ENCODE measurements around the gene TANGO6. TPM values are rescaled to one million over a fixed set of nuclear protein-coding genes. Genes with fewer than 3 reads are reported as not detected.
"Not testable (repeated sequence)": the region's sequence is repeated elsewhere in the genome, so short reads cannot be mapped to it uniquely, and the experiment has no call there.

The TANGO6 gene
- total RNA-seq, 2 experiments from 2014 or later: 21.4 to 23.6 TPM

DNA sequence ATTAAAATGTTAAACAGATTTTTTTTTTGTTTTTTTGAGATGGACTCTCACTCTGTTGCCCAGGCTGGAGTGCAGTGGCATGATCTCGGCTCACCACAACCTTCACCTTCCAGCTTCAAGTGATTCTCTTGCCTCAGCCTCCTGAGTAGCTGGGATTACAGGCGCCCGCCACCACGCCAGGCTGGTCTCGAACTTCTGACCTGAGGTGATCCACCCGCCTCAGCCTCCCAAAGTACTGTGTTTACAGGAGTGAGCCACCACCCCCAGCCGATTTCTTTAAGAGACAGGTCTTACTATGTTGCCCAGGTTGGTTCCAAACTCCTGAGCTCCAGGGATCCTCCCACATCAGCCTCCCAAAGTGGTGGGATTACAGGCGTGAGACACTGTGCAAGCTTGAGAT, 281.1 kb downstream of the TANGO6 start:
- ChIA-PET POLR2A (interaction anchor here (0.6 to 0.7 kb wide), 3 partner anchors 8 to 1222 kb away, joined by 3 read pairs; partner anchors contain the start of genes CHTF8, DDX19A and UTP4), CTCF (interaction anchor here (0.7 to 4.2 kb wide), 28 partner anchors 9 to 614 kb away, joined by 3 to 49 read pairs (median 4); partner anchors contain the start of gene HAS3)
- H3K36me3 Mint-ChIP-seq (ENCODE audit: low read depth): peaks cover 38% of the 10 kb centered on the region
- H3K4me1 Mint-ChIP-seq (ENCODE audit: low read depth); H3K27ac Mint-ChIP-seq; H3K9me3 Mint-ChIP-seq (ENCODE audit: insufficient read depth); ATAC-seq; H3K4me3 Mint-ChIP-seq; DNase-seq; H3K27me3 Mint-ChIP-seq (ENCODE audit: low read depth): not testable (repeated sequence)

DNA sequence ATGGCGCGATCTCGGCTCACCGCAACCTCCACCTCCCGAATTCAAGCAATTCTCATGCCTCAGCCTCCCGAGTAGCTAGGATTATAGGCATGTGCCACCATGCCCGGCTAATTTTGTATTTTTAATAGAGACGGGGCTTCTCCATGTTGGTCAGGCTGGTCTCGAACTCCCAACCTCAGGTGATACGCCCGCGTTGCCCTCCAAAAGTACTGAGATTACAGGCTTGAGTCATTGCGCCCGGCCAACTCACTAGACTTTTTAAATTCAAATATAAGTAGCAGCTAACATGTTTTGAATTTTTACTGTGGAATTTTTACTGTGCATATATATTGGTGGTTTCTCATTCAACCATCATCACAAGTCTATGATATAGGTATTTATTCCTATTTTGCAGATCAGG, 281.6 kb downstream of the TANGO6 start:
- H3K27me3 Mint-ChIP-seq (ENCODE audit: low read depth); H3K9me3 Mint-ChIP-seq (ENCODE audit: insufficient read depth); DNase-seq; ATAC-seq; H3K27ac Mint-ChIP-seq; POLR2A ChIA-PET; H3K4me3 Mint-ChIP-seq: not testable (repeated sequence)
- CTCF ChIA-PET: interaction anchor here (0.9 to 4.2 kb wide), 17 partner anchors 9 to 615 kb away, joined by 3 to 49 read pairs (median 4); no protein-coding TSS in a partner anchor
- Mint-ChIP-seq H3K4me1 (ENCODE audit: low read depth) (peaks cover 12% of the 10 kb centered on the region), H3K36me3 (ENCODE audit: low read depth) (peaks cover 43% of the 10 kb centered on the region)

DNA sequence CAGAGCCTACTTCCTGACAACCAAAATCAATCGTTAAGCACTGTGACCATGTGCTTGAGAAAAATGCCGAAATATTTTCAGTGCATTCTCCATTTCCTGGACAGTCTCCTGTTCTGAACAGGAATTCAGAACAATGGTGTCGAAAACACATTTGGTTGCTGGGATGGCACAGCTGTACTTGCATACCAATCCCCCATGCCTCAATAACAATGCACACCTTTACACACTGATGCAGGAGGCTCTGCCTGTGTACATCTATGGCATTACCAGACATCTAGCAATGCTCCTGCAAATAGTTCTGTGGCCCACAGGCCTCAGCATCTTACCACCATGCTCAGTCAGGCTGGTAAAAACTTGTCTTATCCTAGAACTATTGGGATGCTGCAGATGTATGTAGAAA, 282.9 kb downstream of the TANGO6 start:
- H3K4me1 Mint-ChIP-seq (ENCODE audit: low read depth): peaks cover 23% of the 10 kb centered on the region
- DNase-seq (no peak), ATAC-seq (no peak)
- no peaks in the 10 kb centered on the region for H3K27me3 Mint-ChIP-seq (ENCODE audit: low read depth)
- no peak overlapping the region for H3K27ac Mint-ChIP-seq
- POLR2A ChIA-PET: no interaction called here
- peaks cover 31% of the 10 kb centered on the region for H3K36me3 Mint-ChIP-seq (ENCODE audit: low read depth)
- no peaks in the 10 kb centered on the region for H3K9me3 Mint-ChIP-seq (ENCODE audit: insufficient read depth)
- CTCF ChIA-PET: interaction anchor here (3.0 to 4.2 kb wide), 3 partner anchors 14 to 597 kb away, joined by 13 to 49 read pairs (median 16); no protein-coding TSS in a partner anchor
- H3K4me3 Mint-ChIP-seq: no peak overlapping the region

DNA sequence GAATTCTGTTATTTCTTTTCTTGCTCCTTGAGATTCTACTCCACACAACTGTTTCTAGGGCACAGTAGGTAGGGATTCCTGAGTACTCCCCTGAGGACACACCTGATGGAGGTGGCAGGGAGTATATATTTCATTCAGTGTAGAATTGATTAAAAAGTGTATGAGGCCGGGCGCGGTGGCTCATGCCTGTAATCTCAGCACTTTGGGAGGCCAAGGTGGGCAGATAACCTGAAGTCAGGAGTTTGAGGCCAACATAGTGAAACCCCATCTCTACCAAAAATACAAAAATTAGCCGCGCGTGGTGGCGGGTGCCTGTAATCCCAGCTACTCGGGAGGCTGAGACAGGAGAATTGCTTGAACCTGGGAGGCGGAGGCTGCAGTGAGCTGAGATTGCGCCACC, 283.5 kb downstream of the TANGO6 start:
- ATAC-seq; POLR2A ChIA-PET; H3K4me3 Mint-ChIP-seq; H3K27ac Mint-ChIP-seq; H3K27me3 Mint-ChIP-seq (ENCODE audit: low read depth); H3K9me3 Mint-ChIP-seq (ENCODE audit: insufficient read depth); CTCF ChIA-PET; DNase-seq: not testable (repeated sequence)
- Mint-ChIP-seq H3K4me1 (ENCODE audit: low read depth) (peaks cover 28% of the 10 kb centered on the region), H3K36me3 (ENCODE audit: low read depth) (peaks cover 33% of the 10 kb centered on the region)

DNA sequence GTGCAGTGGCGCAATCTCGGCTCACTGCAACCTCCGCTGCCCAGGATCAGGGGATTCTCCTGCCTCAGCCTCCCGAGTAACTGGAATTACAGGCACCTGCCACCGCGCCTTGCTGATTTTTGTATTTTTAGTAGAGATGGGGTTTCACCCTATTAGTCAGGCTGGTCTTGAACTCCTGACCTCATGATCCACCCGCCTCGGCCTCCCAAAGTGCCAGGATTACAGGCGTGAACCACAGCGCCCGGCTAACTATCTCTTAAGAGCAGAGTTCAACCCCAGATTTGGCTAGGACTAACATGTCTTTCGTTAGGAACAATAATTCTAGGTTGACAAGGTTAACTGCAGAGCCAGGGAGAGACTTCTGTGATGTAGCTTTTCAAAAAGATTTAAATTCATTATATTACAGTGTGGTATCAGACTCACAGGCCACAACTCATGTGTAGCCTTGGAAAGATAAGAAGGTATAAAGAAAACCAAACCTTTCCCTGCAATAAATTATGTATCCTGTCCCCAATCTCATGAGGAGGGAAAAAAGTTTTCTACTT, 284.7 kb downstream of the TANGO6 start:
- ATAC-seq (no peak), DNase-seq (no peak)
- Mint-ChIP-seq H3K36me3 (ENCODE audit: low read depth) (peaks cover 31% of the 10 kb centered on the region), H3K4me1 (ENCODE audit: low read depth) (peaks cover 30% of the 10 kb centered on the region), H3K27ac (no peak overlapping the region), H3K4me3 (no peak overlapping the region), H3K9me3 (ENCODE audit: insufficient read depth) (no peaks in the 10 kb centered on the region), H3K27me3 (ENCODE audit: low read depth) (no peaks in the 10 kb centered on the region)
- CTCF ChIA-PET: interaction anchor here (0.5 to 1.1 kb wide), 3 partner anchors 10 to 281 kb away, joined by 4 read pairs; no protein-coding TSS in a partner anchor
- POLR2A ChIA-PET: no interaction called here

DNA sequence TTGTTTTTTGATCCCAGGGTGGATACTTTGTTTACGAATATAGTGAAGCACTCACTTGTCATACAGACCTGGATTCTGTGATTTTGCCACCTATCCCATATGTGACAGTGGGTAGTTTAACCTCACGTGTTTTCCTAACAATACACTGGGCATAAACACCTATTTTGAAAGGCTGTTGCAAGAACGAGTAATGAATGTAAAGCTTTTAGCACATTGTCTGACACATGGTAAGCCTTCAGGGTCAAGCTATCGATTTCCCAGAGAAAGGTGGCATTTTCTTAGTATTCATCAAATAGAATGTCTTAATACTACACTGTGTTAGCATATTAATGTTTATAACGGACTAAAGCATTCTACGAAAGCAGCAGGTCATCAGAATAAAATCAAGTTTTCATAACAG, 287.1 kb downstream of the TANGO6 start:
- ChIA-PET POLR2A (interaction anchor here (0.6 kb wide), 1 partner anchor 63 kb away, joined by 3 read pairs; no protein-coding TSS in a partner anchor), CTCF (interaction anchor here (1.1 to 2.1 kb wide), 5 partner anchors 18 to 602 kb away, joined by 3 to 9 read pairs (median 5); no protein-coding TSS in a partner anchor)
- H3K4me3 Mint-ChIP-seq: no peak overlapping the region
- ATAC-seq: no peak
- H3K27me3 Mint-ChIP-seq (ENCODE audit: low read depth): no peaks in the 10 kb centered on the region
- H3K4me1 Mint-ChIP-seq (ENCODE audit: low read depth): peaks cover 50% of the 10 kb centered on the region
- no peak for DNase-seq
- H3K36me3 Mint-ChIP-seq (ENCODE audit: low read depth): peaks cover 38% of the 10 kb centered on the region
- H3K9me3 Mint-ChIP-seq (ENCODE audit: insufficient read depth): no peaks in the 10 kb centered on the region
- H3K27ac Mint-ChIP-seq: no peak overlapping the region

DNA sequence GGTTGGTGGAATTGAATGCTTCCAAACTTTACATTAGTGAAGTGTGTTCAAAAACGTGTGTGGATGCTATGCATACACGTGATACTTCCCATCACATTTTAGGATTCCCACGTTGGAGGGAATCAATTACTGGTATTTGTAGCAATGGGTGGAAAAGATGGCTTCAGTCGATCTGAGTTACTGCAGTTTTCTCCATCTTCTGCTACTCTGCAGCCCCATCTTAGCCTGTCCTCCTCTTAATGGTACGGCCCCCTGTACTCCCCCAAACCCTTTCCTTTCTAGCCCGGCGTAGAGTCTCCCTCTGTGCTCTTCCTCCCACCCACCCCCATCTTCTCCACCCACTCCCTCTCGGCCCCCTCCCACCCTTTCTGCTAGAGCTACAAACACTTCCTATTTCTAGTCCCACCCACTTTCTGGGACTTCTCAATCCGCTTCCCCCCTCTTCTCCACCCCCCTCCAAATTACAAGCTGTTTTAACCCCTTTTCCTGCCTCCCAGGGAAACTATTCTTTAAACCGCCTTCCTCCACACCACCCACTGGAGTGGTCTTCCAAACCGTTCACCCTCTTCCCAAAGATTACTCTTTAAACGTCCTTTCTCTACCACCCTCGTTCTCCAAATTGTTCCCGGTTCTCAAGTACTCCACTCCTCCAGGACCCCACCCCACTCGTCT, 288.0 kb downstream of the TANGO6 start:
- H3K27me3 Mint-ChIP-seq (ENCODE audit: low read depth): no peaks in the 10 kb centered on the region
- H3K27ac Mint-ChIP-seq: peak overlapping the region; percentile 92
- ChIA-PET CTCF (interaction anchor here (1.1 to 2.1 kb wide), 3 partner anchors 18 to 284 kb away, joined by 3 to 9 read pairs (median 7); no protein-coding TSS in a partner anchor), POLR2A (interaction anchor here (0.6 to 1.0 kb wide), 3 partner anchors 22 to 101 kb away, joined by 4 to 5 read pairs (median 5); partner anchors contain the start of gene HAS3)
- H3K9me3 Mint-ChIP-seq (ENCODE audit: insufficient read depth): no peaks in the 10 kb centered on the region
- H3K4me1 Mint-ChIP-seq (ENCODE audit: low read depth): peaks cover 50% of the 10 kb centered on the region
- no peak for DNase-seq
- no peak for ATAC-seq
- peaks cover 40% of the 10 kb centered on the region for H3K36me3 Mint-ChIP-seq (ENCODE audit: low read depth)
- H3K4me3 Mint-ChIP-seq: peak overlapping the region; percentile 94

DNA sequence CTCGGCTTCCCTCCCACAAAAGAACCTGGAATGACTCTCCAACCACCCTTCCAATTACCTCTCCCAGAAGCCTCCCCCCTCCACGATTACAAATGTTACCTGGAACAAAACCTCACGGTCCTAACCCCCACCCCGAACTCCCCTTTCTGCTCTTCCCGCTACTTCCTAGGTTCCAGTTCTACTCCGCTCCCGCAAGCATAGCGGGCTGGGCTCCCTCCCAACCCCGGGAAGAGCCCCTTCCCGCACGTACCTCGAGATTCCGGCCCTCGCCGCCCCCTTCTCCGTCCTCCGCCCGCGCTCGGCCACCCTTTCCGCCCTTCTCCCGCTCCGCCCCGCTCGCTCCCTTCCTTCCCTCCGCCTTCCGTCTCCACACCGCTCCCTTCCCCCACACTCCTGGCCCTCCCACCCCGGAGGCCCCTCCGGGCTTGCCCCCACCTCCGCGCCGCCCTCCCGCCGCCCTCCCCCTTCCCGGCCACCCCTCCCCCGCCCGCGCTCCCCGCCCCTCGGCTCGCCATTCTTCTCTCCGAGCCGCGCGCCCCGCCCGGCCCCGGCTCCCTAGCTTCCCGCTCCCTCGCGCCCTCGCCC, 288.6 kb downstream of the TANGO6 start:
- DNase-seq: peak; percentile 82
- H3K4me3 Mint-ChIP-seq: peak overlapping the region; percentile 94
- CTCF ChIA-PET: interaction anchor here (1.5 kb wide), 1 partner anchor 611 kb away, joined by 5 read pairs; no protein-coding TSS in a partner anchor

DNA sequence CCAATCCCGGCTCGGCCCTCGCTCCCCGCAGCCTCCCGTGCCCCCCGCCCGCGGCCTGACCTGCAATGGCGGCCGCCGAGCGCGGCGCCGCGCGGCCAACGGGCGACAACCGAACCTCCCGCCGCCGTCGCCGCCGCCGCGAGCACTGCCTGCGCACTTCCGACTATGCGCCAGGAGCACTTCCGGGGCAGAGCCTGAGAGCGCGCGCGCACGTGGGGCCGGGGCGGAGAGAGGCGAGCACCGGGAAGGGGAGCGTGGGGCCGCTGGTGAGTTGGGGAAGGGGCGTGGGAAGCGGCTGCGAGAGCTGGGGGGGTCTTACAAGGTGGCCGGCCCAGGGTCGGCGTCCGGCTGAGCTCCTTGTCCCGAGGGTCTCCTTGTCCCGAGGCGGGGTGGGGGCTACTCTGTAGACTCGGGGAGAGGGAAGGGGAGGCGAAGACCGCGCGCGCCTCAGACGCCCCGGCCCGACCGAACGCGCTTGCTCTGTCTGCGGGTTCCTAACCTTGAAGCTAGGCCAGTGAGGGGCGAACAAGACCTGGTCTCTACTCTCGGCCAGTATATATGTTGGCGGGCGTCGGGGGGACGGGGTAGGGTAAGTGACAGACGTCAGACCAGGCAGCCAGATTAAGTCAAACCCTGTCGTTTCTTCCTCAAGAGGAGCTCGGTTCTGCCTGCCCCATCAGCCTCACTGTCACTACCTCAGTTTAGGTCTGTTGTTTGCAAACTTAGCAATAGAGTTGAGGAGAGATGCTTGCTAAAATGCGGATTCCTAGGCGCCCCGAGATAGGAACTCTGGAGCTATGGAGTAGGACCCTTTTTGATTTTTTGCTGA, 289.3 kb downstream of the TANGO6 start, which contains the start of the genes CHTF8 and UTP4:
Gene CHTF8, minus strand, starts transcription at position 165 of the 829 bp plus-strand sequence. CDS start 11,130 bp downstream, outside the sequence.
Gene UTP4, plus strand, starts transcription at position 226 of the 829 bp plus-strand sequence. CDS start 811 bp downstream, outside the sequence.
- ChIA-PET CTCF (interaction anchor here (0.8 to 2.4 kb wide), 10 partner anchors 9 to 612 kb away, joined by 3 to 15 read pairs (median 4); partner anchors contain the start of gene HAS3), POLR2A (interaction anchor here (0.6 to 1.9 kb wide), 14 partner anchors 8 to 294 kb away, joined by 3 to 8 read pairs (median 3); partner anchors contain the start of genes SNTB2 and TANGO6)
- Mint-ChIP-seq H3K27ac (peak within 1 kb of the TSS; percentile 92), H3K36me3 (ENCODE audit: low read depth) (peaks cover 43% of the 10 kb centered on the region), H3K4me1 (ENCODE audit: low read depth) (peaks cover 54% of the 10 kb centered on the region), H3K27me3 (ENCODE audit: low read depth) (no peaks in the 10 kb centered on the region), H3K4me3 (peak within 1 kb of the TSS; percentile 94), H3K9me3 (ENCODE audit: insufficient read depth) (no peaks in the 10 kb centered on the region)
- DNase-seq (peak; percentile 90), ATAC-seq (peak; percentile 95)

More for the DNA sequence above, 288.6 kb downstream of the TANGO6 start:
- H3K36me3 Mint-ChIP-seq (ENCODE audit: low read depth): peaks cover 42% of the 10 kb centered on the region
- H3K27ac Mint-ChIP-seq: peak overlapping the region; percentile 92
- no peaks in the 10 kb centered on the region for H3K27me3 Mint-ChIP-seq (ENCODE audit: low read depth)
- no peaks in the 10 kb centered on the region for H3K9me3 Mint-ChIP-seq (ENCODE audit: insufficient read depth)
- ATAC-seq: peak; percentile 45
- POLR2A ChIA-PET: interaction anchor here (0.6 to 1.7 kb wide), 12 partner anchors 9 to 295 kb away, joined by 3 to 8 read pairs (median 4); partner anchors contain the start of genes HAS3, SNTB2 and TANGO6
- H3K4me1 Mint-ChIP-seq (ENCODE audit: low read depth): peaks cover 53% of the 10 kb centered on the region

DNA sequence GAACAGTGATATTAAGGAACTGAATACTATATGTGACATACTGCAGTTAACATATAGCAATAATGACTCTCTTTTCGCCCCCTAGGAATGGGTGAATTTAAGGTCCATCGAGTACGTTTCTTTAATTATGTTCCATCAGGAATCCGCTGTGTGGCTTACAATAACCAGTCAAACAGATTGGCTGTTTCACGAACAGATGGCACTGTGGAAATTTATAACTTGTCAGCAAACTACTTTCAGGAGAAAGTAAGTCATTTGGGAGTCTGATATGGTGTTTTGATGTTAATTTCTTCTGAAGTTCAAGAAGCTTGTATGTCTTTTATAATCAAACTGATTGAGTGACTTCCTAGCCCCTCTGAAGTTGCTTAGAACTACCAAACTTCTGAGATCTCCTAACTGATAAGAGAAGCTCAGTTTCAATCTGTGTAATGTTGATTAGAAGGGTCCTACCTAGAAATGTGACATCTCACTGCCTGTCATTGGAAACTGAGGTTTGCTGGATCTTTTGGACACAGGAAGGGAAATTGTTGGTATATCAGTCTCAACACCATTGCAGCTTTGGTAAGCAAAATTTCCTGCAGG, 290.1 kb downstream of the TANGO6 start:
- peak overlapping the region; percentile 92 for H3K27ac Mint-ChIP-seq
- no peaks in the 10 kb centered on the region for H3K27me3 Mint-ChIP-seq (ENCODE audit: low read depth)
- peaks cover 45% of the 10 kb centered on the region for H3K36me3 Mint-ChIP-seq (ENCODE audit: low read depth)
- H3K4me3 Mint-ChIP-seq: peak overlapping the region; percentile 94
- no peaks in the 10 kb centered on the region for H3K9me3 Mint-ChIP-seq (ENCODE audit: insufficient read depth)
- peaks cover 54% of the 10 kb centered on the region for H3K4me1 Mint-ChIP-seq (ENCODE audit: low read depth)
- ChIA-PET POLR2A (interaction anchor here (0.6 to 1.9 kb wide), 8 partner anchors 7 to 290 kb away, joined by 3 to 8 read pairs (median 4); partner anchors contain the start of gene TANGO6), CTCF (interaction anchor here (0.6 to 2.4 kb wide), 12 partner anchors 10 to 613 kb away, joined by 3 to 15 read pairs (median 4); partner anchors contain the start of gene HAS3)
- no peak for ATAC-seq
- no peak for DNase-seq

Data from activated CD8-positive, alpha-beta T cell treated with anti-CD3 and anti-CD28 coated beads, Interleukin-2, amount 10 ng/mL, durations not matched to agents 7 days and 5 days (primary cell).